ENCODE data around the gene AKAP11.

AKAP11 gene

DNA sequence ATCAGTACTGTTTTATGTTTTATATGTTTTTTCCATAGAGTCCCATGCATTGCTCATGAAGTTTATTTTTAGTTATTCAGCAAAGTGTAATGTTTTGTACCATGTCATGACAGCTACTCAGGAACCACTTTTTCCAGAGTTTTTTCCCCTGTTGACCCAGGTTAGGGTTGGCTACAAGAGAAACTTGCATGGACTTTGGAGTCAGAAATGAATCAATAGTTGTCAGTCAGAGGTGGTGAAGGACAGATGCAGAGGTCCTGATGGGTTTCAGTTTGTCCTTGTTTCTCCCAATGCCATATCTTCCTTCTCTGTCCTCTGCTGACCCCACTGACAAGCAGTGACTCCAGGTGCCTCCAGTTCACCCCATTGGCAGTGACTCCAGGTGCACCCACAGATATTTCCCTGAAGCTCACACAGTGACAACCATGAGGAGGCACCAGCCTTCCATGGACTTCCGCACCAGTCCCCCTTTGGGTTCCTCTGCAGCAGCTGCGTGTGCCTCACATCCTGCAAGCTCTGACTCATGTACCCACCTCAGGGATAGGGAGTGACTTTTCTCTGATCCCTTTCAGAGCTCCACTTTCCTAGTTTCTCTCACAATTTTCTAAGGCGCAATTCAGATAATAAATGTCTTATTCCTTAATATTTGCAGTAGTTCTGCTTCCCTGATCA, 92.1 kb downstream of the AKAP11 start:
- no peaks in the 10 kb centered on the region for H3K4me1 Mint-ChIP-seq (ENCODE audit: low read depth)
- H3K9me3 Mint-ChIP-seq, result no peaks in the 10 kb centered on the region
- intact Hi-C loops (cut with micrococcal nuclease), result no loop called here
- no peak overlapping the region for H3K27ac Mint-ChIP-seq
- no peaks in the 10 kb centered on the region for H3K27me3 Mint-ChIP-seq
- H3K36me3 Mint-ChIP-seq (ENCODE audit: low read depth), result no peaks in the 10 kb centered on the region
- no peak overlapping the region for H3K4me3 Mint-ChIP-seq

GRCh38 chr13:42364613-42365000, 92.7 kb downstream of the AKAP11 start:
- Mint-ChIP-seq H3K4me3 (no peak overlapping the region), H3K36me3 (ENCODE audit: low read depth) (no peaks in the 10 kb centered on the region), H3K27ac (no peak overlapping the region), H3K9me3 (no peaks in the 10 kb centered on the region), H3K4me1 (ENCODE audit: low read depth) (no peaks in the 10 kb centered on the region), H3K27me3 (no peaks in the 10 kb centered on the region)
- intact Hi-C loops (cut with micrococcal nuclease), result no loop called here

GRCh38 chr13:42367831-42368230, 95.9 kb downstream of the AKAP11 start:
- H3K4me1 Mint-ChIP-seq (ENCODE audit: low read depth), result no peaks in the 10 kb centered on the region
- no peak overlapping the region for H3K27ac Mint-ChIP-seq
- H3K36me3 Mint-ChIP-seq (ENCODE audit: low read depth), result no peaks in the 10 kb centered on the region
- intact Hi-C loops (cut with micrococcal nuclease), result no loop called here
- no peaks in the 10 kb centered on the region for H3K9me3 Mint-ChIP-seq
- no peaks in the 10 kb centered on the region for H3K27me3 Mint-ChIP-seq
- H3K4me3 Mint-ChIP-seq, result no peak overlapping the region

DNA sequence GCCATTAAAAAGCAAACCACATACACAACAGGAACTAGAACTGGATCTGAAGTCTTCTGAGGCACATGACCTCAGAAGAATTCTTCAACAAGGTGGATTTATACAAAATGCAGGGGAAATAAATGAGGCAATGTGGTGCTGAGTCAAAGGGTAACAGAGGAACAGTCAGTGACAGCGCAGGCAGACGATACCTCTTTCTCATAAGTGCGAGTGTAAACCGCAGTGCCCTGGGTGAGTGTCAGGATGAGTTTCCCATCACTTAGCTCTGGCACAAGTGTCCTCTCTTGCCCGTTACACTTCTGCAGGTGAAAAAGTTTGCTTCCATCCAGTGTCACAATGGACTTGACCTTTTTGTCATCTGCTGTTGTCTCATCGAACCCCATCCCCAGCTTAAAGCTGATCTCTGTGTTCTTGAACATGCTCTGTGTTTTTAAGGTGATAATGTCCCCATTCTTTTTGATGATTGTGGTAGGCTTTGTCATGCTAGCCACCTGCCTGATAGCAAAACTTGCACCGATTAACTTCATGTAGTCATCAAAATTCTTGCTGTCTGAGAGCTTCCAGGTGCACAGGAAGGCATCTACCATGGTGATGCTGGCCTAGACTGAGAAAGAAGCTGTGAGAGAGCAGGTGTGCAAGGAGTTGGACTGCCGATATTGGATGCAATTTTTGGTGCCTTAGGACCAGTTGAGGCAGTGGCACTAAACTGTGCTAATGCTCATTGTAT, 97.3 kb downstream of the AKAP11 start:
- H3K9me3 Mint-ChIP-seq, result no peaks in the 10 kb centered on the region
- H3K27ac Mint-ChIP-seq, result no peak overlapping the region
- H3K36me3 Mint-ChIP-seq (ENCODE audit: low read depth), result no peaks in the 10 kb centered on the region
- no peaks in the 10 kb centered on the region for H3K4me1 Mint-ChIP-seq (ENCODE audit: low read depth)
- no peak overlapping the region for H3K4me3 Mint-ChIP-seq
- H3K27me3 Mint-ChIP-seq, result no peaks in the 10 kb centered on the region
- intact Hi-C loops (cut with micrococcal nuclease), result no loop called here

DNA sequence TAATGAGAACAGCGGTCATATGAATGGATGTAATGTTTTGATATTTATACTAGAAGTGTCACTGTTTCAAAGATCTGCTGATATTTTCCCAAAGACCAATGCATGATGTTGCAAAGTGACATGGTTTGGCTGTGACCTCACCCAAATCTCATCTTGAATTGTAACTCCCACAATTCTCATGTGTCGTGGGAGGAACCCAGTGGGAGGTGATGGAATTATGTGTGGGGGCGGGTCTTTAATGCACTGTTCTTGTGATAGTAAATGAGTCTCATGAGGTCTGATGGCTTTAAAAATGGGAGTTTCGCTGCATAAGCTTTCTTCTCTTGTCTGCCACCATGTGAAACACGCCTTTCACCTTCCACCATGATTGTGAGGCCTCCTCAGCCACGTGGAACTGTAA, 98.3 kb downstream of the AKAP11 start:
- Mint-ChIP-seq H3K4me1 (ENCODE audit: low read depth) (no peaks in the 10 kb centered on the region), H3K9me3 (no peaks in the 10 kb centered on the region), H3K27ac (no peak overlapping the region), H3K27me3 (no peaks in the 10 kb centered on the region), H3K36me3 (ENCODE audit: low read depth) (no peaks in the 10 kb centered on the region), H3K4me3 (no peak overlapping the region)
- intact Hi-C loops (cut with micrococcal nuclease), result no loop called here
